HEK293 (cell line): Measurements from ENCODE around the gene C3.
"Not testable (repeated sequence)": the region's sequence is repeated elsewhere in the genome, so short reads cannot be mapped to it uniquely, and the experiment has no call there.

Experiments
- CTCF ChIA-PET: fragments of 350-600 bp; formaldehyde crosslinking; extraction: SDS; loops from one replicate; lab custom pipeline; 2021; ENCODE audit warnings: antibody characterized with exemption; lab: Yijun Ruan, JAX
- POLR2A ChIA-PET: fragments of 300-600 bp; formaldehyde crosslinking; extraction: SDS; loops from one replicate; lab custom pipeline; 2020; ENCODE audit warnings: antibody characterized with exemption, inconsistent platforms; lab: Yijun Ruan, JAX
- H3K27ac ChIP-seq: fragments of 200-500 bp; sonication (Bioruptor generic); 2 replicates; pipeline ENCODE4 v1.5.1; 2014; ENCODE audit warnings: low read depth, low read length, control low read depth, inconsistent platforms; ENCODE audit errors: extremely low read depth
- H3K36me3 ChIP-seq, 2 experiments: fragments of 200-500 bp in 1 of 2; sonication (Bioruptor generic) in 1 of 2; 1 replicate in 1 of 2; 2 replicates in 1 of 2; pipeline ENCODE4 v1.5.1; 2014 to 2017; ENCODE audit warnings: inconsistent platforms in 2 of 2, low read length in 2 of 2; ENCODE audit not compliant: control insufficient read depth in 2 of 2, insufficient read depth in 1 of 2
- H3K4me1 ChIP-seq: fragments of 200-500 bp; sonication (Bioruptor generic); 2 replicates; pipeline ENCODE4 v1.5.1; 2014; ENCODE audit warnings: mild to moderate bottlenecking, low read length, inconsistent platforms; ENCODE audit not compliant: control insufficient read depth, insufficient read depth
- H3K4me3 ChIP-seq: 2 replicates; pipeline ENCODE4 v1.5.1; 2011; ENCODE audit warnings: low read depth, mild to moderate bottlenecking, control low read depth, low read length, moderate library complexity
- H3K9me3 ChIP-seq: fragments of 200-500 bp; sonication (Bioruptor generic); 2 replicates; pipeline ENCODE4 v1.5.1; 2014; ENCODE audit warnings: low read depth, low read length, inconsistent platforms; ENCODE audit not compliant: control insufficient read depth, insufficient read depth
- GLI4 ChIP-seq: fragments of 450-650 bp; formaldehyde crosslinking; IDR thresholded peaks from 2 replicates; pipeline ENCODE4 v1.5.1; 2016; ENCODE audit warnings: missing biosample characterization, missing genetic modification characterization
- IKZF3 ChIP-seq: fragments of 450-650 bp; IDR thresholded peaks from 2 replicates; pipeline ENCODE4 v1.5.0; 2018; ENCODE audit warnings: missing biosample characterization, mild to moderate bottlenecking, missing genetic modification characterization, moderate library complexity
- KLF10 ChIP-seq: fragments of 450-650 bp; IDR thresholded peaks from 2 replicates; pipeline ENCODE4 v1.5.1; 2018; ENCODE audit warnings: missing biosample characterization, mild to moderate bottlenecking, missing genetic modification characterization
- KLF8 ChIP-seq: fragments of 450-650 bp; formaldehyde crosslinking; IDR thresholded peaks from 2 replicates; pipeline ENCODE4 v1.5.1; 2016; ENCODE audit warnings: missing biosample characterization, missing genetic modification characterization
- MZF1 ChIP-seq: fragments of 450-650 bp; formaldehyde crosslinking; IDR thresholded peaks from 2 replicates; pipeline ENCODE4 v1.5.1; 2017; ENCODE audit warnings: missing biosample characterization, missing genetic modification characterization, borderline replicate concordance
- OVOL3 ChIP-seq: fragments of 450-650 bp; formaldehyde crosslinking; IDR thresholded peaks from 2 replicates; pipeline ENCODE4 v1.5.1; 2016; ENCODE audit warnings: missing biosample characterization, missing genetic modification characterization
- PRDM1 ChIP-seq: fragments of 450-650 bp; formaldehyde crosslinking; IDR thresholded peaks from 2 replicates; pipeline ENCODE4; 2016; ENCODE audit warnings: missing biosample characterization, missing genetic modification characterization
- ZBTB44 ChIP-seq: fragments of 450-650 bp; IDR thresholded peaks from 2 replicates; pipeline ENCODE4 v1.5.1; 2018; ENCODE audit warnings: missing biosample characterization, mild to moderate bottlenecking, missing genetic modification characterization
- ZEB2 ChIP-seq: fragments of 450-650 bp; formaldehyde crosslinking; IDR thresholded peaks from 2 replicates; pipeline ENCODE4 v1.5.1; 2016; ENCODE audit warnings: missing biosample characterization, missing genetic modification characterization
- ZNF114 ChIP-seq: fragments of 450-650 bp; formaldehyde crosslinking; IDR thresholded peaks from 2 replicates; pipeline ENCODE4 v1.5.0; 2017; ENCODE audit warnings: missing biosample characterization, missing genetic modification characterization
- ZNF148 ChIP-seq: fragments of 450-650 bp; formaldehyde crosslinking; IDR thresholded peaks from 2 replicates; pipeline ENCODE4 v1.5.0; 2017; ENCODE audit warnings: missing biosample characterization, missing genetic modification characterization, borderline replicate concordance
- ZNF16 ChIP-seq: fragments of 450-650 bp; formaldehyde crosslinking; IDR thresholded peaks from 2 replicates; pipeline ENCODE4 v1.5.1; 2016; ENCODE audit warnings: low read depth, missing biosample characterization, missing genetic modification characterization
- ZNF266 ChIP-seq: fragments of 450-650 bp; formaldehyde crosslinking; IDR thresholded peaks from 2 replicates; pipeline ENCODE4 v1.5.1; 2016; ENCODE audit warnings: missing biosample characterization, missing genetic modification characterization, low read depth
- ZNF274 ChIP-seq, 2 experiments: fragments of 200-500 bp in 1 of 2; fragments of 450-650 bp in 1 of 2; sonication (Bioruptor generic) in 1 of 2; formaldehyde crosslinking in 1 of 2; IDR thresholded peaks; 2 replicates each; pipeline versions ENCODE4 v1.5.1 to v1.6.1; 2014 to 2016; ENCODE audit warnings: borderline replicate concordance in 1 of 2, inconsistent platforms in 1 of 2, low read length in 1 of 2, missing biosample characterization in 1 of 2, missing genetic modification characterization in 1 of 2
- ZNF350 ChIP-seq: fragments of 450-650 bp; formaldehyde crosslinking; IDR thresholded peaks from 2 replicates; pipeline ENCODE4 v1.5.0; 2017; ENCODE audit warnings: missing biosample characterization, mild to moderate bottlenecking, missing genetic modification characterization
- ZNF37A ChIP-seq: fragments of 450-650 bp; IDR thresholded peaks from 2 replicates; pipeline ENCODE4 v1.5.1; 2018; ENCODE audit warnings: missing biosample characterization, missing genetic modification characterization
- ZNF501 ChIP-seq: fragments of 450-650 bp; formaldehyde crosslinking; IDR thresholded peaks from 2 replicates; pipeline ENCODE4 v1.5.1; 2016; ENCODE audit warnings: missing biosample characterization, missing genetic modification characterization
- ZNF510 ChIP-seq: fragments of 450-650 bp; formaldehyde crosslinking; IDR thresholded peaks from 2 replicates; pipeline ENCODE4 v1.5.1; 2018; ENCODE audit warnings: mild to moderate bottlenecking, missing genetic modification characterization, missing biosample characterization; ENCODE audit not compliant: insufficient replicate concordance
- ZNF623 ChIP-seq: fragments of 450-650 bp; formaldehyde crosslinking; IDR thresholded peaks from 2 replicates; pipeline ENCODE4 v1.5.1; 2016; ENCODE audit warnings: missing biosample characterization, missing genetic modification characterization
- ZNF624 ChIP-seq: fragments of 450-650 bp; formaldehyde crosslinking; IDR thresholded peaks from 2 replicates; pipeline ENCODE4 v1.5.1; 2017; ENCODE audit warnings: missing biosample characterization, missing genetic modification characterization
- ZNF629 ChIP-seq: fragments of 450-650 bp; formaldehyde crosslinking; IDR thresholded peaks from 2 replicates; pipeline ENCODE4 v1.5.1; 2017; ENCODE audit warnings: missing biosample characterization, missing genetic modification characterization
- ZNF654 ChIP-seq: fragments of 450-650 bp; formaldehyde crosslinking; IDR thresholded peaks from 2 replicates; pipeline ENCODE4 v1.5.1; 2016; ENCODE audit warnings: low read depth, missing biosample characterization, missing genetic modification characterization
- ZNF692 ChIP-seq: fragments of 450-650 bp; formaldehyde crosslinking; IDR thresholded peaks from 2 replicates; pipeline ENCODE4 v1.5.1; 2016; ENCODE audit warnings: missing biosample characterization, missing genetic modification characterization
- ZNF704 ChIP-seq: fragments of 450-650 bp; formaldehyde crosslinking; IDR thresholded peaks from 2 replicates; pipeline ENCODE4 v1.5.1; 2016; ENCODE audit warnings: missing biosample characterization, missing genetic modification characterization
- ZNF777 ChIP-seq: fragments of 450-650 bp; formaldehyde crosslinking; IDR thresholded peaks from 2 replicates; pipeline ENCODE4 v1.5.1; 2017; ENCODE audit warnings: missing biosample characterization, missing genetic modification characterization, borderline replicate concordance

The C3 gene

GRCh38 chr19:6751189-6751588, 30.7 kb upstream of the C3 start (continued):
- TF ChIP-seq OVOL3 (tag by site-specific recombination) (no peak), PRDM1 (tag by site-specific recombination) (no peak), ZNF350 (tag by site-specific recombination) (no peak), ZNF148 (tag by site-specific recombination) (no peak), ZNF114 (tag by site-specific recombination) (no peak), ZNF37A (tag by site-specific recombination) (no peak), ZNF692 (no peak)

- peaks cover 49 to 72% of the 10 kb centered on the region in 2 experiments for H3K36me3 ChIP-seq
- H3K27ac ChIP-seq: no peak overlapping the region
- H3K4me3 ChIP-seq: no peak overlapping the region
- CTCF ChIA-PET: no interaction called here
- POLR2A ChIA-PET: no interaction called here
- no peak for TF ChIP-seq ZNF501 (tag by site-specific recombination)
- no peak for TF ChIP-seq ZNF624 (tag by site-specific recombination)
- TF ChIP-seq ZNF623: no peak
- TF ChIP-seq ZNF654: no peak
- TF ChIP-seq KLF8 (tag by site-specific recombination): no peak
- no peak for TF ChIP-seq MZF1
- H3K9me3 ChIP-seq: no peaks in the 10 kb centered on the region
- peaks cover 6% of the 10 kb centered on the region for H3K4me1 ChIP-seq
These were observed 29.6 kb upstream of the C3 start for GRCh38 chr19:6750062-6750461.

GRCh38 chr19:6748543-6748942, 28.1 kb upstream of the C3 start:
- CTCF ChIA-PET: interaction anchor here (0.7 to 1.0 kb wide), 2 partner anchors 10 to 12 kb away, joined by 3 to 4 read pairs; no protein-coding TSS in a partner anchor
- peaks cover 49 to 77% of the 10 kb centered on the region in 2 experiments for H3K36me3 ChIP-seq

GRCh38 chr19:6745965-6746364, 25.5 kb upstream of the C3 start:
- Histone ChIP-seq H3K4me1 (peaks cover 25% of the 10 kb centered on the region), H3K4me3 (no peak overlapping the region), H3K36me3 (peaks cover 43 to 65% of the 10 kb centered on the region in 2 experiments), H3K27ac (no peak overlapping the region), H3K9me3 (no peaks in the 10 kb centered on the region)
- POLR2A ChIA-PET: interaction anchor here (0.6 kb wide), 1 partner anchor 18 kb away, joined by 5 read pairs; no protein-coding TSS in a partner anchor
- CTCF ChIA-PET: no interaction called here
- TF ChIP-seq ZNF16 (tag by site-specific recombination) (no peak), ZNF777 (tag by site-specific recombination) (no peak), IKZF3 (tag by site-specific recombination) (no peak), ZNF274 (IDR thresholded peaks at IDR 0.05; ENCODE audit: low read length) (no peak), ZNF274 (tag by site-specific recombination; IDR thresholded peaks at IDR 0.05; ENCODE audit: borderline replicate concordance) (no peak), KLF10 (no peak), ZBTB44 (tag by site-specific recombination) (no peak), ZNF704 (tag by site-specific recombination) (no peak), ZNF510 (tag by site-specific recombination) (no peak), ZNF629 (tag by site-specific recombination) (no peak), ZEB2 (tag by site-specific recombination) (no peak), ZNF623 (no peak), GLI4 (no peak), ZNF266 (tag by site-specific recombination) (no peak)

More at GRCh38 chr19:6748543-6748942, 28.1 kb upstream of the C3 start:
- H3K27ac ChIP-seq, H3K9me3 ChIP-seq, POLR2A ChIA-PET, H3K4me3 ChIP-seq: not testable (repeated sequence)
- H3K4me1 ChIP-seq: peaks cover 20% of the 10 kb centered on the region
